Muscle of leg (tissue), 11 donors: ENCODE data around the gene RNASE3. TPM values are rescaled to one million over a fixed set of nuclear protein-coding genes. Genes with fewer than 3 reads are reported as not detected.
A peak's percentile ranks its signal among the peaks of the same experiment; 100 is the strongest.
"Not testable (repeated sequence)": the region's sequence is repeated elsewhere in the genome, so short reads cannot be mapped to it uniquely, and the experiment has no call there.

ENCODE experiments used
- DNase-seq: peaks from one replicate; pipeline ENCODE4 v3.0.0; 2013
- H3K27ac ChIP-seq: one replicate; pipeline ENCODE4 v1.5.1; 2013; ENCODE audit warnings: mild to moderate bottlenecking, low read length, control low read depth
- H3K27me3 ChIP-seq: one replicate; pipeline ENCODE4 v1.6.1; 2013; ENCODE audit warnings: low read length; ENCODE audit not compliant: control insufficient read depth, insufficient read depth
- H3K36me3 ChIP-seq: one replicate; pipeline ENCODE4 v1.6.1; 2013; ENCODE audit warnings: low read length; ENCODE audit not compliant: control insufficient read depth, insufficient read depth
- H3K4me1 ChIP-seq: one replicate; pipeline ENCODE4 v1.6.1; 2013; ENCODE audit warnings: low read length; ENCODE audit not compliant: control insufficient read depth, insufficient read depth
- H3K4me3 ChIP-seq: one replicate; pipeline ENCODE4 v1.5.1; 2013; ENCODE audit warnings: low read length, control low read depth
- H3K9me3 ChIP-seq: replicated peaks from 2 replicates; pipeline ENCODE4 v1.6.1; 2013; ENCODE audit warnings: low read depth, low read length; ENCODE audit not compliant: control insufficient read depth
- WGBS: methylation state at CpG from one replicate; pipeline ENCODE4 v1.1.5; 2013; ENCODE audit warnings: missing lambda C conversion rate; ENCODE audit not compliant: insufficient coverage; 5-methylcytosine and 5-hydroxymethylcytosine counted together
- polyA plus RNA-seq, 8 donors: library from polyadenylated mRNA; unstranded; fragments of 120-200 nt; gene quantifications; one replicate each; pipeline versions ENCODE4 v1.2.1 to v1.2.3, GENCODE V29; 2013; ENCODE audit warnings: inconsistent platforms in 1 of 8, low replicate concordance in 1 of 8; ENCODE audit not compliant: insufficient read length in 8 of 8, insufficient read depth in 1 of 8
- total RNA-seq: library from RNA; stranded (reverse); fragments of 120-200 nt; gene quantifications from one replicate; pipeline ENCODE4 v1.2.4, GENCODE V29; 2013

RNASE3 gene
- total and polyA plus RNA-seq, 9 donors: 0.18 to 1.1 (median 0.32) TPM; not detected in 2

- Histone ChIP-seq H3K4me3 (no peak overlapping the region), H3K36me3 (no peaks in the 10 kb centered on the region), H3K27ac (no peak overlapping the region), H3K27me3 (no peaks in the 10 kb centered on the region), H3K9me3 (no peaks in the 10 kb centered on the region), H3K4me1 (no peaks in the 10 kb centered on the region)
- no peak for DNase-seq
- WGBS: no CpG with 5 or more reads among the region's 1 CpG
These were observed 16.0 kb downstream of the RNASE3 start for GRCh38 chr14:20907214-20907613.

DNA sequence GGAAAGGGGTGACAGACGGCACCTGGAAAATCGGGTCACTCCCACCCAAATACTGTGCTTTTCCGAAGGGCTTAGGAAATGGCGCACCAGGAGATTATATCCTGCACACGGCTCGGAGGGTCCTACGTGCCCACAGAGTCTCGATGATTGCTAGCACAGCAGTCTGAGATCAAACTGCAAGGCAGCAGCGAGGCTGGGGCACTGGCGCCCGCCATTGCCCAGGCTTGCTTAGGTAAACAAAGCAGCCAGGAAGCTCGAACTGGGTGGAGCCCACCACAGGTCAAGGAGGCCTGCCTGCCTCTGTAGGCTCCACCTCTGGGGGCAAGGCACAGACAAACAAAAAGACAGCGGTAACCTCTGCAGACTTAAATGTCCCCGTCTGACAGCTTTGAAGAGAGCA is 19.6 kb downstream of the RNASE3 start:
- H3K4me3 ChIP-seq, H3K9me3 ChIP-seq, H3K36me3 ChIP-seq, H3K4me1 ChIP-seq, H3K27me3 ChIP-seq, DNase-seq, H3K27ac ChIP-seq: not testable (repeated sequence)
- WGBS: 76% methylated on average over 10 of the region's 14 CpGs

GRCh38 chr14:20919038-20919756 is 28.0 kb downstream of the RNASE3 start:
- H3K27me3 ChIP-seq, H3K36me3 ChIP-seq, H3K4me3 ChIP-seq, H3K4me1 ChIP-seq, H3K9me3 ChIP-seq, H3K27ac ChIP-seq: not testable (repeated sequence)
- WGBS: 68% methylated on average over 4 of the region's 11 CpGs
- peak; percentile 18 for DNase-seq

GRCh38 chr14:20923766-20924297 is 32.6 kb downstream of the RNASE3 start:
- H3K9me3 ChIP-seq, H3K27me3 ChIP-seq, H3K4me3 ChIP-seq, H3K4me1 ChIP-seq, H3K27ac ChIP-seq, DNase-seq, H3K36me3 ChIP-seq: not testable (repeated sequence)
- no CpG with 5 or more reads among the region's 2 CpGs for WGBS

- no peaks in the 10 kb centered on the region for H3K4me1 ChIP-seq
- WGBS: 15% methylated on average over 14 of the region's 18 CpGs
- no peak overlapping the region for H3K27ac ChIP-seq
- peaks cover 6% of the 10 kb centered on the region for H3K27me3 ChIP-seq
- H3K9me3 ChIP-seq: no peaks in the 10 kb centered on the region
- H3K36me3 ChIP-seq: no peaks in the 10 kb centered on the region
- DNase-seq: no peak
- H3K4me3 ChIP-seq: no peak overlapping the region
These were observed 43.1 kb downstream of the RNASE3 start for GRCh38 chr14:20934148-20934762.

DNA sequence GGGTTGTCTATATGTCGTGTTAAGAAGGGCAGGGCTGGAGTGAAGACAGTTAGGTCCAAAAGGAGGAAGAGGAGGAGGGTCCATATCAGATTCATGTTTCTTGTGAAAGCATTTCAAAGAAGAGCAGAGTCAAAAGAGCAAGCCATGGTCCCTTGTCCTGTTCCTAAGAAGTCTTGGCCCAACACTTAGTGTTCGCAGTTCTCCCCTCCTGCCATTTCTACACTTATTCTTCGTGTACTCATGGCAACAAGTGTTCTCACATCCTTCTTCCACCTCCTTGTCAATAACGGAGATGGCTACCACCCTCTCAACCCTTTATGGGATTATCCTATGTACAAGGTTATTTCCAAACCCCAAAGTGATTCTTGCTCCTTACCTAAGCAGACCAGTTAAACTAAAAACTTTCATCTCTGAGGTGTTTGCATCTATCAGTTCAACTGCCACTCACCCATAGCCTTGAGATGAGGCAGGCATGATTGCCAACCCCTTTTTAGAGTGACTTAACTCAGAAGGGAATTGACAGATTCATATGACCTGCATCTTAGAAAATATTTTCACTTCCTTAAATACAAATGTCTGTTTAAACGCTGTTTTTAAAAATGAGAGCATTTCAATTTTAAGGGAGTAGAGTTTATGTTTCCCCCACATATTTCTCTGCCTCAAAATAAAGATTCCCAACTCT is 44.3 kb downstream of the RNASE3 start:
- Histone ChIP-seq H3K27me3 (peaks cover 6% of the 10 kb centered on the region), H3K4me3 (no peak overlapping the region), H3K4me1 (no peaks in the 10 kb centered on the region), H3K27ac (no peak overlapping the region), H3K9me3 (no peaks in the 10 kb centered on the region), H3K36me3 (no peaks in the 10 kb centered on the region)
- DNase-seq: no peak
- WGBS: 82% methylated on average over 4 of the region's 5 CpGs

Other genes starting within 250 kb of the RNASE3 start
- gene OR6S1, start 249.7 kb upstream of the RNASE3 start, total RNA-seq: not detected
- not detected for gene OR6S1, start 249.7 kb upstream of the RNASE3 start, polyA plus RNA-seq
- 18.4 TPM for gene RNASE4, start 206.8 kb upstream of the RNASE3 start, total RNA-seq
- 1 to 10 TPM; 2.4 to 8.4 (median 4.9) TPM for gene RNASE4, start 206.8 kb upstream of the RNASE3 start, polyA plus RNA-seq
- gene ANG, start 202.6 kb upstream of the RNASE3 start, total RNA-seq: 4.6 TPM
- gene ANG, start 202.6 kb upstream of the RNASE3 start, polyA plus RNA-seq: 1 to 10 TPM; 1.9 to 5.0 (median 3.0) TPM
- not detected for gene EDDM3A, start 145.5 kb upstream of the RNASE3 start, total RNA-seq
- not detected for gene EDDM3A, start 145.5 kb upstream of the RNASE3 start, polyA plus RNA-seq
- not detected for gene EDDM3B, start 123.0 kb upstream of the RNASE3 start, total RNA-seq
- gene EDDM3B, start 123.0 kb upstream of the RNASE3 start, polyA plus RNA-seq: not detected
- 4.8 TPM for gene RNASE6, start 110.1 kb upstream of the RNASE3 start, total RNA-seq
- 1 to 10 TPM; 5.0 to 7.9 (median 5.7) TPM for gene RNASE6, start 110.1 kb upstream of the RNASE3 start, polyA plus RNA-seq
- 204 TPM for gene RNASE1, start 88.5 kb upstream of the RNASE3 start, total RNA-seq
- gene RNASE1, start 88.5 kb upstream of the RNASE3 start, polyA plus RNA-seq: 100 to 1,000 TPM; 135 to 259 (median 209) TPM
- 0.13 TPM for gene RNASE2, start 64.1 kb downstream of the RNASE3 start, total RNA-seq
- gene RNASE2, start 64.1 kb downstream of the RNASE3 start, polyA plus RNA-seq: 1 to 10 TPM in 7 of 8 donors, under 1 TPM in 1; 0.95 to 1.9 (median 1.1) TPM
- 50.6 TPM for gene METTL17, start 98.6 kb downstream of the RNASE3 start, total RNA-seq
- gene METTL17, start 98.6 kb downstream of the RNASE3 start, polyA plus RNA-seq: 10 to 100 TPM; 36.0 to 64.0 (median 46.8) TPM
- gene SLC39A2, start 107.9 kb downstream of the RNASE3 start, total RNA-seq: 0.04 TPM
- gene SLC39A2, start 107.9 kb downstream of the RNASE3 start, polyA plus RNA-seq: under 1 TPM in 1 of 8 donors, not detected in 7; 0.61 TPM
- 99.9 TPM for gene NDRG2, start 133.7 kb downstream of the RNASE3 start, total RNA-seq
- gene NDRG2, start 133.7 kb downstream of the RNASE3 start, polyA plus RNA-seq: 100 to 1,000 TPM; 121 to 203 (median 151) TPM
- gene TPPP2, start 138.8 kb downstream of the RNASE3 start, total RNA-seq: 0.44 TPM
- under 1 TPM in 7 of 8 donors, not detected in 1; 0.28 to 0.85 (median 0.38) TPM for gene TPPP2, start 138.8 kb downstream of the RNASE3 start, polyA plus RNA-seq
- gene RNASE13, start 143.4 kb downstream of the RNASE3 start, total RNA-seq: not detected
- under 1 TPM in 2 of 8 donors, not detected in 6; 0.14 to 0.16 TPM for gene RNASE13, start 143.4 kb downstream of the RNASE3 start, polyA plus RNA-seq
- gene RNASE7, start 151.0 kb downstream of the RNASE3 start, total RNA-seq: not detected
- gene RNASE7, start 151.0 kb downstream of the RNASE3 start, polyA plus RNA-seq: under 1 TPM in 3 of 8 donors, not detected in 5; 0.13 to 0.27 (median 0.18) TPM
- gene RNASE8, start 166.4 kb downstream of the RNASE3 start, total RNA-seq: not detected
- gene RNASE8, start 166.4 kb downstream of the RNASE3 start, polyA plus RNA-seq: not detected
- gene ARHGEF40, start 178.9 kb downstream of the RNASE3 start, total RNA-seq: 50.5 TPM
- 10 to 100 TPM; 53.1 to 70.2 (median 65.3) TPM for gene ARHGEF40, start 178.9 kb downstream of the RNASE3 start, polyA plus RNA-seq
- 7.6 TPM for gene ZNF219, start 207.3 kb downstream of the RNASE3 start, total RNA-seq
- gene ZNF219, start 207.3 kb downstream of the RNASE3 start, polyA plus RNA-seq: 10 to 100 TPM; 15.2 to 23.9 (median 17.6) TPM
- gene TMEM253, start 209.7 kb downstream of the RNASE3 start, total RNA-seq: 0.31 TPM
- gene TMEM253, start 209.7 kb downstream of the RNASE3 start, polyA plus RNA-seq: 1 to 10 TPM in 2 of 8 donors, under 1 TPM in 6; 0.29 to 1.4 (median 0.71) TPM